HG03558 (cell line): ENCODE results near the gene LCT.
A peak's percentile ranks its signal among the peaks of the same experiment; 100 is the strongest.
"Not testable (repeated sequence)": the region's sequence is repeated elsewhere in the genome, so short reads cannot be mapped to it uniquely, and the experiment has no call there.

ENCODE experiments used
- ATAC-seq: cut with Tn5 transposase; IDR thresholded peaks from one replicate; pipeline ENCODE4 v1.9.1; 2021; ENCODE audit warnings: moderate number of reproducible peaks; ENCODE audit not compliant: unreplicated experiment; ENCODE audit errors: extremely low read depth

The LCT gene

GRCh38 chr2:135799738-135800137, 37.2 kb downstream of the LCT start:
- no peak for ATAC-seq

GRCh38 chr2:135798762-135799161, 38.2 kb downstream of the LCT start:
- ATAC-seq = no peak

GRCh38 chr2:135798275-135798705, 38.7 kb downstream of the LCT start:
- ATAC-seq = no peak

- peak; percentile 43 for ATAC-seq
These were observed 39.3 kb downstream of the LCT start for GRCh38 chr2:135797497-135798274.

- ATAC-seq = no peak
These were observed 40.4 kb downstream of the LCT start for GRCh38 chr2:135796606-135797005.

- ATAC-seq = not testable (repeated sequence)
These were observed 41.3 kb downstream of the LCT start for GRCh38 chr2:135795641-135796040.

- ATAC-seq = no peak
These were observed 44.4 kb downstream of the LCT start for GRCh38 chr2:135792401-135793150.

- ATAC-seq = no peak
These were observed 45.4 kb downstream of the LCT start for GRCh38 chr2:135791418-135792190.

- ATAC-seq = no peak
These were observed 46.6 kb downstream of the LCT start for GRCh38 chr2:135790423-135790822.

GRCh38 chr2:135786823-135787222, 50.2 kb downstream of the LCT start:
- no peak for ATAC-seq

GRCh38 chr2:135785032-135785431, 52.0 kb downstream of the LCT start:
- no peak for ATAC-seq

- no peak for ATAC-seq
These were observed 53.5 kb downstream of the LCT start for GRCh38 chr2:135783439-135783838.

GRCh38 chr2:135782231-135782630, 54.8 kb downstream of the LCT start:
- no peak for ATAC-seq

GRCh38 chr2:135776367-135776766, 60.6 kb downstream of the LCT start:
- no peak for ATAC-seq

GRCh38 chr2:135775420-135775819, 61.6 kb downstream of the LCT start:
- no peak for ATAC-seq

GRCh38 chr2:135773917-135774316, 63.1 kb downstream of the LCT start:
- ATAC-seq = no peak

- no peak for ATAC-seq
These were observed 63.7 kb downstream of the LCT start for GRCh38 chr2:135773319-135773718.

GRCh38 chr2:135768863-135769262, 68.1 kb downstream of the LCT start:
- no peak for ATAC-seq

- ATAC-seq = no peak
These were observed 74.5 kb downstream of the LCT start for GRCh38 chr2:135762530-135762929.

GRCh38 chr2:135762022-135762421, 75.0 kb downstream of the LCT start:
- no peak for ATAC-seq

- no peak for ATAC-seq
These were observed 80.3 kb downstream of the LCT start for GRCh38 chr2:135756692-135757091.
